Esophagus squamous epithelium (tissue), 4 donors: ENCODE measurements around the gene STK25.

Source experiments
- POLR2A ChIP-seq, 4 donors: fragments of 450-650 bp; IDR thresholded peaks; one replicate each; pipeline ENCODE4 v1.6.1; 2017; ENCODE audit warnings: antibody characterized with exemption in 4 of 4, mild to moderate bottlenecking in 4 of 4, moderate library complexity in 3 of 4
- TF ChIP-seq, protein P1 (sequence below), 6 experiments: fragments of 450-650 bp in 4 of 6; fragments of 200-600 bp in 2 of 6; sonication (generic) in 2 of 6; IDR thresholded peaks; one replicate each; pipeline ENCODE4 v1.5.1; 2016 to 2019; ENCODE audit warnings: antibody characterized with exemption in 6 of 6, mild to moderate bottlenecking in 4 of 6, moderate library complexity in 4 of 6

DNA sequence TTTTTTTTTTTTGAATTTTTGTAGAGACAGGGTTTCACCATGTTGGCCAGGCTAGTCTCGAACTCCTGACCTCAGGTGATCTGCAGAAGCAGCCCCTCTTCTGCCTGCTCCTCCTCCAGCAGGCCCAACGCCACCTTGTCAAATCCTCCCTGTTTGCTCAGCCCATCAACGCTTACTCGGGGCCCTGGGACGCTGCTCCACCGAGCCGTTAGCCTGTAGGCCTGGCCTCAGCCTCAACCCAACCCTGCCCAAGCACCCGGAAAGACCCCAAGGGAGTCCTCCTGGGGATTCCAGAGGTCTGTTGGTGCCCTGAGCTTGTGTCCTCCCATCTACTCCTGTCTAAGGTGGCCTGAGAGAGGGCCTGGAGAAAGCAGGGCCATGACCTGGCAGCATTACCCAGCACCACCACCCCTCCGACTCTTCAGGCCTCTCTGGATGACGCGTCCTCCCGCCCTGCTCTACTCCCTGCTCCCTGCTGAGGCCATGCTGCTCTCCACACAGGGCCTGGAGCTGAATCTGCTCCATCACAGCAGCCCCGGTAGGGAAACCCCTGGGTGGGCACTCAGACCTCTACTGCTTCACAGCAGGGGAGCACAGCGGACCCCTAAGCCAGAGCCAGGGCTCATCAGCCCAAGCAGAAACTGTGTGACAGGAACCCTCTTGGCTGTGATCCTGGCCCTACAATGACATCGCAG lies 3.2 kb downstream of the STK25 start:
- TF ChIP-seq, protein P1, sequence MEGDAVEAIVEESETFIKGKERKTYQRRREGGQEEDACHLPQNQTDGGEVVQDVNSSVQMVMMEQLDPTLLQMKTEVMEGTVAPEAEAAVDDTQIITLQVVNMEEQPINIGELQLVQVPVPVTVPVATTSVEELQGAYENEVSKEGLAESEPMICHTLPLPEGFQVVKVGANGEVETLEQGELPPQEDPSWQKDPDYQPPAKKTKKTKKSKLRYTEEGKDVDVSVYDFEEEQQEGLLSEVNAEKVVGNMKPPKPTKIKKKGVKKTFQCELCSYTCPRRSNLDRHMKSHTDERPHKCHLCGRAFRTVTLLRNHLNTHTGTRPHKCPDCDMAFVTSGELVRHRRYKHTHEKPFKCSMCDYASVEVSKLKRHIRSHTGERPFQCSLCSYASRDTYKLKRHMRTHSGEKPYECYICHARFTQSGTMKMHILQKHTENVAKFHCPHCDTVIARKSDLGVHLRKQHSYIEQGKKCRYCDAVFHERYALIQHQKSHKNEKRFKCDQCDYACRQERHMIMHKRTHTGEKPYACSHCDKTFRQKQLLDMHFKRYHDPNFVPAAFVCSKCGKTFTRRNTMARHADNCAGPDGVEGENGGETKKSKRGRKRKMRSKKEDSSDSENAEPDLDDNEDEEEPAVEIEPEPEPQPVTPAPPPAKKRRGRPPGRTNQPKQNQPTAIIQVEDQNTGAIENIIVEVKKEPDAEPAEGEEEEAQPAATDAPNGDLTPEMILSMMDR (IDR thresholded peaks at IDR 0.05): no peak
- TF ChIP-seq POLR2A (IDR thresholded peaks at IDR 0.05): no peak
